Epithelial cell of prostate (primary cell): ENCODE data around the gene CHST5.
A peak's percentile ranks its signal among the peaks of the same experiment; 100 is the strongest.
"Not testable (repeated sequence)": the region's sequence is repeated elsewhere in the genome, so short reads cannot be mapped to it uniquely, and the experiment has no call there.

Experiments
- DNase-seq: peaks from one replicate; pipeline ENCODE4 v3.0.0-alpha.2; 2011; ENCODE audit warnings: low read depth, low spot score
- H3K27ac ChIP-seq: fragments of 450-650 bp; 2 replicates; pipeline ENCODE4 v1.5.1; 2017; ENCODE audit warnings: mild to moderate bottlenecking

The CHST5 gene

DNA sequence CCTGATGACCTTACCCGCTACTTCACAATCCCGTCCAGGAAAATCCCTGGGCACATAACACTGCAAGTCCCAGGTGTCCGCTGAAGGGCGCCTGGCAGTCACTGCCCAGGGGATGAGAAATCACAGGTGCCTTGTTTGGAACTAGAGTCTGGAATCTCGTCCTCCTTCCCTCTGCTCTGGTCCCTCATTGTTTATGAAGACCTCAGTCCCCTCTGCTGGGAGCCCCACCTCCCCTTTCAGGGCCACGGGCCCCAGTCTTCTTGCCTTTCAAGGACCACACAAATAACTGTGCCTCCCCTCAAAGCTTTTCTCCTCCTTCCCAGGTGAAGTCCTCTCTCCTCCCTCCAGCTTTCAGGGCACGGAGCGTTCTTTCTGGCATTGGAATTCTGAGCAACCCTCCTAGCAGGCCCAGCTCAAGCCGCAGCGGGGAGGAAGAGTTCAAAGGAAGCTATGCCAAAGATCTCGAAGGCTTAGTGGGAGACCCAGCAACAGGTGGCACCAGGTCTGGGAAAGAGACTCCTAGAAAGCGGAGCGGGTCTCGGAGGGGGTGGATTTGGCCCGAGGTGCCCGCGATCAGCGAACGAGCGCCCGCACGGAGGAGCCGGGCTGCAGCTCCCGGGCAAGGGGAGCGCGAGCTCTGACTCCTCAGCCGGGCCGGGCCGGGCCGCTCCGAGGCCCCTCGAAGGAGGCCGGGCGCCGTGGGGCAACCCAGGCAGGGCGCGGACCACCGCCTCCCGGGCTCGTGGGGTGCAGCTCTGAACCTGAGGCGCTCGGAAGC, 19.5 kb downstream of the CHST5 start:
- H3K27ac ChIP-seq = peak overlapping the region; percentile 71
- DNase-seq = not testable (repeated sequence)

- no peak overlapping the region for H3K27ac ChIP-seq
- DNase-seq = no peak
These were observed 21.6 kb downstream of the CHST5 start for GRCh38 chr16:75514296-75514695.

- H3K27ac ChIP-seq = peak overlapping the region; percentile 97
- peak; percentile 80 for DNase-seq
These were observed 29.3 kb downstream of the CHST5 start for GRCh38 chr16:75506574-75506973.

DNA sequence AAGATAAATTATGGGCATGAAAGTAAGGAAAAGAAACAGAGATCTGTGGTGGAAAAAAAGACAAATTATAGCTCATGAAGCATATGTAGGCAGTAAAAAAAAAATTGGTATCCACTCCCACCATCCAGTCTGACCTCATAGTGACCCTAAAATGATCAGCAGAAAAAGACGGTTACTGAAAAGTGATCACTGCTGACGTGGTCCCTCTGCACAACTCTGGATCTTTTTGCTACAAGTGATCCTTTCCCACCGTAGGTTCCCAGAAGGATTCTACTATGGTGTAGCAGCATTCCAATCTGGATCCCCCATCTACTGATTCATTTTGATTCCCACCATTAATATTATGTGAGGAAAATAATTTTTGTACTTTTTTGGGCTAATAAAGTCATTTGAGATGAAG, 29.8 kb downstream of the CHST5 start:
- DNase-seq = no peak

DNA sequence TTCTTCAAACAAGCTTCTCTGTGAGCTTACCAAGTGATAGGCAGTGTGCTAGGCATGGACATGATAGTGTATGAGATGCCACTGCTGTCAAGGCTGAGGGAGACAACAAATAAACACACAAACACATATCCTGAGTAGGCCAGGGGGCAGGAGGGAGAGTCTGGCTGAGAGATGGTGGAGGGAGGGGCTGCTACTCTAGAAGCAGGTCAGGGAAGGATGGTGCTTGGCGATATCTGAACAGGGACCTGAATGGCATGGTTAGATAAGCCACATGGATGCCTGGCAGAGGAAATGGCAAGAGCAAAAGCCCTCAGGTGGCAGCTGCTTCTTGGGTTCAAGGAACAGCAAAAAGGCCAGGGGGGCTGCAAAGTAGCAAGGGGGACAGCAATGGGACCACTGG, 32.1 kb downstream of the CHST5 start:
- peak overlapping the region; percentile 39 for H3K27ac ChIP-seq
- DNase-seq = no peak

More for the DNA sequence above, 29.8 kb downstream of the CHST5 start:
- peak overlapping the region; percentile 97 for H3K27ac ChIP-seq

GRCh38 chr16:75502916-75503605, 32.8 kb downstream of the CHST5 start:
- DNase-seq = no peak
- peak overlapping the region; percentile 39 for H3K27ac ChIP-seq

GRCh38 chr16:75501820-75502219, 34.1 kb downstream of the CHST5 start:
- not testable (repeated sequence) for DNase-seq, H3K27ac ChIP-seq

DNA sequence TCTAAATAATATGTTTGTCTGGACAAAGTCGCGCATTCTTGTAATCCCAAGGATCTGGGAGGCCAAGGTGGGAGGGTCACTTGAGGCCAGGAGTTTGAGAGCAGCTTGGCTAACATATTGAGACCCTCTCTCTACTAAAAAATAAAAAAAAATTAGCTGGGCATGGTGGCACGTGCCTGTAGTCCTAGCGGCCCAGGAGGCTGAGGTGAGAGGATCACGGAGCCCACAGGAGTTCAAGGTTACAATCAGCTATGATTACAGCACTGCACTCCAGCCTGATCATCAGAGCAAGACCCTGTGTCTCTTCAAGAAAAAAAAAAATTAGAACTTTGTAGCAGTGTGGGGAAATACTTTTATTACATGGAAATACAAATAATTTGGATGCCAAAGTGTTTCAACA, 34.5 kb downstream of the CHST5 start:
- DNase-seq = no peak
- no peak overlapping the region for H3K27ac ChIP-seq

DNA sequence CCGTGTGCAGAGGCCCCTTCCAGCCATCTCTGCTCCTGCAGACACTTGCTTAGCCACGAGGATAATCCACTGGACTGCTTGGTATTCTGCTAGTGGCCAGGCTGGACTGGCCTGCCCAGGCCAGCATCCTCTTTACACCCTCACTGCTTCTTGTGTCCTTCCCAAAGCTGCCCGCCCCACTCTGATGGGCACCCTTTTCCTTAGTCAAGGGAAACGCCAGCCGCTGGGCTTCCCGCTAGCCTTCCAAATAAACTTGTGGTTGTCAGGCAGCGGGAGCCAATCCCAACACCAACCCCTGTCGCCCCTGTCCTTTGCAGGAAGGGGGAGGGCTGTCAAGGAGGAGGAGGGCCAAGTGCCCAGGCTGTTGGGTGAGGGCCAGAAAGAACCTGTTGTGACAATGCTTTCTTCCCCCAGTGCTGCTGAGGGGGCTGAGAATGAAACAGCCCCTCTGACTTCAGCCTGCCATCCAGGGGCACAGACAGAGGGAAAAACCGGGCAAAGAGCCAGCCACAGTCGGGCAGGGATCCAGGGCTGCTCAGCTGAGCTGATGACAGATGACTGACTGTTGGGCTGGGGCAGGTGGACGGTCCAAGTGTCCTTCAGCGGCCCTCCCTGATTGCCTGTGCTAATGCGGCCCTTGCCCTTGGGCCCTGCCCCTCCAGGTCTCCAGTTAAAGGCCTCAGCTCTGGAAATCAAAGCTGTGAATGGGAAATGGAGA, 37.1 kb downstream of the CHST5 start:
- not testable (repeated sequence) for H3K27ac ChIP-seq, DNase-seq

DNA sequence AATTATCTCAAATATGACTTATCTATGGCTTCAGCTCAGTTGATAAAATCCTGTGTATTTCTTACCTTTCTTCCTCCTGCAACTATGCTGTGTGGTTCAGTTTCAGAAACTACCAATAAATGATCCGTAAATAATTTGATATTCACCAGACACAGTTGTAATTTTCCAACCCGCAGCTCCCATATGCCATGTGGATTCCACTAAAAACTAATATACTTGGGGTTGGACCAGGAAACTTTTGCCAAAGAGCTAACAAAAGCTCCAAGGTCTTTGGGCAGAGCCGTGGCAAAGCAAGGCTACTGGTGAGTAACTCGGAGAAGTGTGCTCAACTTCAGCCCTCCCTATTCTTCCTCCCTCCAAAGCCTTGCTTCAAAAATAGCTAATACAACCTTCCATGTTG, 38.4 kb downstream of the CHST5 start:
- DNase-seq = no peak
- H3K27ac ChIP-seq = no peak overlapping the region

- no peak for DNase-seq
- H3K27ac ChIP-seq = no peak within 1 kb of the TSS
These were observed 40.7 kb downstream of the CHST5 start, which contains the start of gene CHST6 for GRCh38 chr16:75495076-75495674. Gene CHST6, minus strand, starts transcription at chr16:75495441. Its CDS starts 15,613 bp downstream, at chr16:75479828.

DNA sequence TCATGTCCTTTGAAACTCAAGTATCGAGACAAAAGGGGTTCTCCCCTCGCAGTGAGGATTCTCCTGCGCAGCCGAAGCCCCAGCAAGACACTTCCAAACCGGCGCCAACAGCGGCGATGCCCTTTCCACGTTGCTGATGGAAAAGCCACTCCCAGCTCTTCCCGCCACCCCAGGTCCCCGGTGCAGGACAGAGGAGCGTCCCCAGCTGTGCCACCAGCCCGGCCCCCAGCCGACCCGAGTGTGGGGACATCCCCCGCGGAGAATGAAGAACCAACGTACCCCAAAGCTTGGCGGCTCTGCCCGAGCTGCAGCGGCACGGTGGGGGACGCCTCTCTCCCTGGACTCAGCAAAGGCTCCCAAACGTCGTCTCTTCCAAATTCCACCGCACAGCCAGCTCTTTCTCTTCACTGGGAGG, 41.2 kb downstream of the CHST5 start:
- no peak for DNase-seq
- no peak overlapping the region for H3K27ac ChIP-seq

GRCh38 chr16:75494184-75494583, 41.7 kb downstream of the CHST5 start:
- no peak for DNase-seq
- no peak overlapping the region for H3K27ac ChIP-seq

GRCh38 chr16:75491876-75492275, 44.0 kb downstream of the CHST5 start:
- H3K27ac ChIP-seq = no peak overlapping the region
- DNase-seq = no peak

DNA sequence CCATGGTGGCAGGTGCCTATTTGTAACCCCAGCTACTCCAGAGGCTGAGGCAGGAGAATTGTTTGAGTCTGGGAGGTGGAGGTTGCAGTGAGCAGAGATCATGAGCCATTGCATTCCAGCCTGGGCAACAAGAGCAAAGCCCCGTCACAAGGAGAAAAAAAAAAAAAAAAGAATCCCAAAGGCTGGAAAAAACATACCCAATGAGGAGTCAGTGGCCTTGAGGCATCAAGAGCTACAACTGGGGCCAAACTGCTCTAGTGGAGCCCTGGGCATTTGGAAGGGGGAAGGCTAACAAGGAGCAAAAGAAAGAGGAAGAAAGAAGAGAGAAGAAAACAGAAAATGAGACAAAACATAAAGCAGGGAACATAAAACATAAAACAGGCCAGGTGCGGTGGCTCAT, 47.6 kb downstream of the CHST5 start:
- no peak for DNase-seq
- H3K27ac ChIP-seq = no peak overlapping the region

DNA sequence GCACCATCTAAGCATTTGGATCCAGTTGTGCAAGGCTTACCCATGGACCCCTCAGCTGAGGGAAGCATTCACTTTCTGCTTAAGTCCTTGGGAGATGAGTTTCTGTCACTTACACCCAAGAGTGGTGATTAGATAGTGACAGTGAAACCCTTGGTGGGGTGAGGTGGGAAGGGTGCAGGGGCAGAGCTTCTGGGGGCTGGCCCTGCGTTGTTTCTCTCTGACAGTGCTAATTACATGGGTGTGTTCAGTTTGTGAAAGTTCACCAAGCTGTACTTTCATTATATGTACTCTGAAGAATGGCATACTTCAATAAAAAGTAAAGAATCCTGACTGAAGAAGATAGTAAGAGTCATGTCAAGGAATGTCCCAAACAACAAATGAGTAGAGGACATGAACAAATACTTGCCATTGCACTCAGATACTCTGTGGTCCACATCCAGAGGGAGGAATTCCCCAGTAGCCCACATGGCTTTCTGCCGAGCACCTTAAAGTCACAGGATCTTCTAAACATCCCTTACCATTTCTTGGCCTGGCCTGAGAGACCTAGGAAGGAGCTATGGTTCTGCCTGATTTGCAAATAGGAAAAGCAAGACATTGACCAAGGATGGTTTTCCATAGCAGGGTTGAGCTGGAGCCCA, 49.1 kb downstream of the CHST5 start:
- DNase-seq = no peak
- peak overlapping the region; percentile 96 for H3K27ac ChIP-seq

- DNase-seq = peak; percentile 99
- peak overlapping the region; percentile 96 for H3K27ac ChIP-seq
These were observed 49.8 kb downstream of the CHST5 start for GRCh38 chr16:75486014-75486675.

GRCh38 chr16:75485230-75486013, 50.5 kb downstream of the CHST5 start:
- H3K27ac ChIP-seq = peak overlapping the region; percentile 96
- DNase-seq = no peak

GRCh38 chr16:75483222-75483621, 52.7 kb downstream of the CHST5 start:
- DNase-seq = peak; percentile 98
- H3K27ac ChIP-seq = peak overlapping the region; percentile 96
